GM06990 (cell line): ENCODE data around the gene C1QL2.

ENCODE experiments used
- DNase-seq: peaks from one replicate; pipeline ENCODE4 v3.0.0-alpha.2; 2011; ENCODE audit not compliant: insufficient read length; ENCODE audit errors: extremely low read depth
- H3K27me3 ChIP-seq: replicated peaks from 2 replicates; pipeline ENCODE4 v1.6.0; 2011; ENCODE audit warnings: low read length; ENCODE audit not compliant: control insufficient read depth, insufficient read depth
- H3K36me3 ChIP-seq: 2 replicates; pipeline ENCODE4 v1.5.1; 2011; ENCODE audit warnings: low read length; ENCODE audit not compliant: control insufficient read depth, insufficient read depth
- H3K4me3 ChIP-seq: replicated peaks from 2 replicates; pipeline ENCODE4 v1.5.1; 2011; ENCODE audit warnings: low read depth, mild to moderate bottlenecking, control low read depth, low read length
- TF ChIP-seq, protein P1 (sequence below): IDR thresholded peaks from 2 replicates; pipeline ENCODE4 v1.5.1; 2011; ENCODE audit warnings: low read length, control low read depth, mild to moderate bottlenecking, inconsistent platforms; ENCODE audit not compliant: insufficient read depth, poor library complexity, severe bottlenecking

Gene C1QL2

DNA sequence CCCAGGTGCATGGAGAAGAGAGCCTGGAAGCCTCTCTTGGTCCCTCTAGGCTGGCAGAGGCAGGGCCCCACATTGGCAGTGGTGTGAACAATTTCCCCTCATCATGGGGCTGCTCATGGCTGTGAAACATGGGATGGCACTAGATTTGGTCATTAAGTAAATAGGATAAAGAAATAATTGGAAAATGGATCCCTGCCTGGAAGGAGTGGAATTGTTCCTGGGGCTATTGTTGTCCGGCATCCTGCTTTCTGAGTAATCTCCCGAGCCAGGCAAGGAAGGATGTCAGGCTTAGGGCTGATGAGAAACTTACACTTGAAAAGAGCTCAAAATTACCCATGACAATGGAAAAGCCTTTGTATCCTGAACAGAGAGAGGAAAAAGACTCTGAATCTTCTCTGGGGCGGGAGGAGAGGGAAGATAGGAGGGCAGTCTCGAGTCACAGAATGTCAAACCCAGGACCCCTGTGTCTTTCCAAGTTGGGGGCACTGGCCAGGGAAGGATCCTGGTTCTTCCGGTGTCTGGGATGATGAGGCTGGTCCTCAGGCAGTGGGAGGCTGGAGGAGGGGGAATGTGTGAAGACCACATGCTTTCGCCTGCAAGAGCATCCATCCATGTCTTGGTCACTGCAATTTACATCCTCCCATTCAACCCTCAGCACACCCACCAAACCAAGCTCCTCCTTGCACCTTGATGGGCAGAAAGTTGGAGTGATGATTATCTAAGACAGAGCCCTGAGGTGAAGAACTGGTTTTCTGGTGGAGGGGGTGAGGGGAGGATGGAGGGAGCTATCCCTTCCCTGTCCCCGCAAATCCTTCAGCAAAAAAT is 38.0 kb upstream of the C1QL2 start:
- TF ChIP-seq, protein P1, sequence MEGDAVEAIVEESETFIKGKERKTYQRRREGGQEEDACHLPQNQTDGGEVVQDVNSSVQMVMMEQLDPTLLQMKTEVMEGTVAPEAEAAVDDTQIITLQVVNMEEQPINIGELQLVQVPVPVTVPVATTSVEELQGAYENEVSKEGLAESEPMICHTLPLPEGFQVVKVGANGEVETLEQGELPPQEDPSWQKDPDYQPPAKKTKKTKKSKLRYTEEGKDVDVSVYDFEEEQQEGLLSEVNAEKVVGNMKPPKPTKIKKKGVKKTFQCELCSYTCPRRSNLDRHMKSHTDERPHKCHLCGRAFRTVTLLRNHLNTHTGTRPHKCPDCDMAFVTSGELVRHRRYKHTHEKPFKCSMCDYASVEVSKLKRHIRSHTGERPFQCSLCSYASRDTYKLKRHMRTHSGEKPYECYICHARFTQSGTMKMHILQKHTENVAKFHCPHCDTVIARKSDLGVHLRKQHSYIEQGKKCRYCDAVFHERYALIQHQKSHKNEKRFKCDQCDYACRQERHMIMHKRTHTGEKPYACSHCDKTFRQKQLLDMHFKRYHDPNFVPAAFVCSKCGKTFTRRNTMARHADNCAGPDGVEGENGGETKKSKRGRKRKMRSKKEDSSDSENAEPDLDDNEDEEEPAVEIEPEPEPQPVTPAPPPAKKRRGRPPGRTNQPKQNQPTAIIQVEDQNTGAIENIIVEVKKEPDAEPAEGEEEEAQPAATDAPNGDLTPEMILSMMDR = no peak

DNA sequence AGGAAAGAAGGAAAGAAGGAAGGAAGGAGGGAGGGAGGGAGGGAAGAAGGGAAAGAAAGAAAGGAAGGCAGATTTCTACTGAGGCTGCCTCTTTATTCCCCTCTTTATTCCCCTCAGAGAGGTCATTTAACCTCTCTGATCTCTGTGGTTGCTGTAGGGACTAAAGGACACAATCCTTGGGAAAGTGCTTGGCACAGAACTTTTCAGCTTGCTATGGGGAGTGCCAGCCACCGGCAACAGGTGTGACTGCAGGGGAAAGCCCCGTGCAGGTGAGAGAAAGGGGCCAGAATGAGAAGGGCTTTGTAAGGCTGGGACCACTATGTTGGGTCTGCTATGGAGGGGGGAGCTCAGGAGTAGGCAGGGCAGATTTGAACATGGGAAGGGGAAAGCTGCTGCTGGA is 37.3 kb upstream of the C1QL2 start:
- no peak overlapping the region for H3K4me3 ChIP-seq
- H3K27me3 ChIP-seq = peaks cover 2% of the 10 kb centered on the region
- H3K36me3 ChIP-seq = no peaks in the 10 kb centered on the region
- no peak for DNase-seq
- TF ChIP-seq, protein P1 = no peak

More for the DNA sequence above, 38.0 kb upstream of the C1QL2 start:
- peaks cover 2% of the 10 kb centered on the region for H3K27me3 ChIP-seq
- no peak for DNase-seq
- no peak overlapping the region for H3K4me3 ChIP-seq
- no peaks in the 10 kb centered on the region for H3K36me3 ChIP-seq

DNA sequence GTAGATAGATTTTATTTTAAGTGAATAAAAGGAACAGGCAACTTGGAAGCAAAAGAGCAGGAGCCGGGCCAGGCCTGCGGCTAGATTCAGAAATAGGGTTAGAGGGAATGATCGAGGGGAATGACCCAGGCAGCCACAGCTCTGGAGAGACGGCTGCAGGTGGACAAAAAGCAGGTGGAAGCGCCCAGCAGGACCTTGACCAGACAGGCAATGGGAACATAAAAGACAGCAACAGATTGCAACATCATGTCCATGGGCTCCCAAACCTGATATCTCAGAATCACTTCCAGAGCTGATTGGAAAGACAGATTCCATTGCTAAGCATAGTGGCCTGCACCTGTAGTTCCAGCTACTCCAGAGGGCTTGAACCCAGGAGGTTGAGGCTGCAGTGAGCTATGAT is 36.5 kb upstream of the C1QL2 start:
- Histone ChIP-seq H3K27me3 (no peaks in the 10 kb centered on the region), H3K36me3 (no peaks in the 10 kb centered on the region), H3K4me3 (no peak overlapping the region)
- DNase-seq = no peak
- TF ChIP-seq, protein P1 = no peak

DNA sequence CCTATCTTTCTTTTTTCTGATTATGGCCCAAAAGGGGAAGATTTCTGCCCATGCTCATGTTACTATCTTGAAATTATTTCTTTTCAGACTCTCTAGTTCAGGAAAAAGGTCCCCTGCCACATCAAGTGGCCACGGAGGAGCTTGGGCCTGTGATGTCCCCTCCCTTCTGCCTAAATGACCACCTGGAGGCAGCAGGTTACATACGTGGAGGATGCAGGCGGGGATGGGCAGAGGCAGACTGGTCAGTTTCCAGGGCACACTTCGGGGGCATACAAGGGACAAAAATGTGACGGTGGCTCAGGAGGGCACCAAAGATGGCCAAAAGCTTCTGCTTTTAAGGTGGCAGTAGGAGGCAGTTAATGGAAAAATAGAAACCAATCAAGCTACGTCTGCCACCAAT is 34.3 kb upstream of the C1QL2 start:
- no peaks in the 10 kb centered on the region for H3K36me3 ChIP-seq
- no peaks in the 10 kb centered on the region for H3K27me3 ChIP-seq
- TF ChIP-seq, protein P1 = no peak
- no peak overlapping the region for H3K4me3 ChIP-seq
- DNase-seq = no peak

DNA sequence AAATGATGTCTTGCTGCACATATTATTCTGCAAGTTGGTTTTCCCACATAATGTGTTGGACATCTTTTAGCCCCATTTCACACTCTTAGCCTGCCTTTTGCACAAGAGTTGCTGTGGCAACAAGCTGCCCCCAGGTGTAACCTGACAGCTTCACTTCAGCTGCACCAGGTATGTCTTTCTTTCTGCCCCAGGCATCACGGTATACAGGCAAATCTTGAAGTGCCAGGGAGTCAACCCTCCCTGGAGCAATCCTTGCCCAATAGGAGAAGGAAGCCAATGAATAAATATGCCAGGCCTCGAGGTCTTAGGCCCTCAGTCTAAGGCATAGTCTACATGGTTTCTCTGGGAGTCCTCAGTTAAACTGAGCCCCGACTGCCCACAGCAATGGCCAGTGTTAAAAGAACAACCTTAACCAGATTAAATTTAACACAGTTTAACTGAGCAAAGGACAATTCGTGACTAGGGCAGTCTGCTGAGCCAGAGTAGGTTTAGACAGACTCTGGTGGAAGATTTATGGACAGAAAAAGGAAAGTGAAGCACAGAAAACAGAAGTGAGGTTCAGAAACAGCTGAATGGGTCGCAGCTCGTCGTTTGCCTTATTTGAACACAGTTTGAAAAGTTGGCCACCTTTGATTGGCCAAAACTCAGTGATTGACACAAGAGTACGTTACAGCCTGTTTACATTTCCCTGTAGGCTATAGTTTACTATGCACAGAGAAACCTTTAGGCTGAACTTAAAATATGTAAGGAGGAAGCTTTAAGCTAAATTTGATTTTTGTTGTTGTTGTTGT is 32.0 kb upstream of the C1QL2 start:
- no peak for DNase-seq
- TF ChIP-seq, protein P1 = no peak
- H3K36me3 ChIP-seq = no peaks in the 10 kb centered on the region
- no peaks in the 10 kb centered on the region; the same call in 1 of the 2 replicates for H3K27me3 ChIP-seq
- H3K4me3 ChIP-seq = no peak overlapping the region
